Activated T-cell treated with anti-CD3 and anti-CD28 coated beads for 24 hours (primary cell): ENCODE data around the gene RCAN1.
A peak's percentile ranks its signal among the peaks of the same experiment; 100 is the strongest.

Experiments used
- DNase-seq: peaks from one replicate; pipeline ENCODE4 v3.0.0-alpha.2; 2020; ENCODE audit warnings: low read depth

Gene RCAN1

DNA sequence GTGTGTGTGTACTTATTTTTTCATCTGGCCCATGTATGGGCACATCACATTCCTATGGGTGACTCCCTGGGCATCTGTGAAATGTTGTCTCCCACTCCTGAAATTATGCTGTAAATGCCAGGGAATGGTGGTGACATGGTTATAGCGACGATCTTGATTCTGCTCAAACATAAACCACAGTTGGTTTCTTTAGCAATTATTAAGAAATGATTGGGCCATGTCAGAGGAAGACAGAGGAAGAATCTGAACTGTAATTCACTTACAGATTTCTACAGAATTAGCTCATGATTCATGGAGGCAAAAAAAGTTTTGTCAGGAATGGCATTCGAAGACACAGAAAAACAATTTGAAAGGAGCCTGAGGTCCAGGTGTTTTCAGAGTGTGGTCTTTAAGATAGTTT is 77.1 kb downstream of the RCAN1 start:
- DNase-seq = no peak

- no peak for DNase-seq
These were observed 78.1 kb downstream of the RCAN1 start for GRCh38 chr21:34536820-34537219.

GRCh38 chr21:34536311-34536710 is 78.6 kb downstream of the RCAN1 start:
- DNase-seq = no peak

DNA sequence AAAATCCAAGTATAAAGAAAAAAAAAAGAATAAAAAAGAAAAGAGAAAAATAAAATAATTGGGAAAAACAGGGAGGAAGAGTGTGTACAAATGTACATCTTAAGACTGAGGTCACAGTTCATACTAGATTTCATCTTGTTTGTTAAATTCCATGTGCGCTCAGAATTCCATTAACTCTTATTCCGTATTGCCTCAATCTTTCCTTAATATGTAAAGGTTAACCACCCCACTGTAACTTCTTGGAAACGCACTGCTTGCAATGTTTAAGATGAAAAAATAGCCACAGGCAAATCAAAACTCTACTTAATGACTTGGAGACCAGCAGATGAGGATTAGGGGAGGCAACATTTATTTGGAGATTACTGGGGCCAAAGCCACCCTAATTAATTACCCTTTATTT is 79.0 kb downstream of the RCAN1 start:
- DNase-seq = no peak

- DNase-seq = no peak
These were observed 80.4 kb downstream of the RCAN1 start for GRCh38 chr21:34534522-34534921.

DNA sequence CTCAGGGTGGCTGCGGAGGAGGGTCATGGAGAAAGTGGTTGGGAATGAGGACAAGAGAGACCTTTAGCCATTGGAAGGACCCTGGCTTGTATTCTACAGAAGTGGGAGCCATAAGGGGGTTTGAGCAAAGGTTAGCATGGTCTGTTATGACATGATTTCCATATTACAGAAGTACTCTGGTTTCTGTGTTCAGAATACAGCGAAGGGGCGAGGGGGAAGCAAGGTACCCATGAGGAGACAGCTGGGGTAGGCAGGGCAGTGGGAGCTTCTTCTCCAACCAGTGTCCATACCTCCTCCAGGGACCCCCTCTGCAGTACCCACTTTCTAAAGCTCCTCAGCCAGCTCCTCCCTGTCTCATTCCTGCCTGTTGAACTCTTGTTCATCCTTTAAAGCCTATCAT is 81.0 kb downstream of the RCAN1 start:
- no peak for DNase-seq

DNA sequence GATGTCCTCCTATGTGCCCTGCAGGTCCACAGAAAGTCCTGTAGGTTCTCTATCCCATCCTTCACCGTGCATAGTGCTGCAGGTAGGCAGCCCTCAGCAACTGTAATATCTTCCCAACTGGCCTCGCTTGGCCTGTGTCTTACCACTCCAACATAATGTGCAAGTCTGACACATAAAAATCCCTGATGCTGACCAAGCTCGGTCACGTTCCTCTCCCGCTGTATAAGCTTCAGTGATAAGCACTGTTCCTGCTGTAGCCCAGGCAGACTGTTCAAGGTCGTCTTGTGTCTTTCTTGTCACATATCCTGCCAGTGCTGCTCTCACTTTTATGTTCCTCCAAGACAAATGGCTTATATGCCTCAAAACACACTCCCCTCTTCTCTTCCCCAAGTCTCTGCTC is 83.5 kb downstream of the RCAN1 start:
- DNase-seq = no peak

DNA sequence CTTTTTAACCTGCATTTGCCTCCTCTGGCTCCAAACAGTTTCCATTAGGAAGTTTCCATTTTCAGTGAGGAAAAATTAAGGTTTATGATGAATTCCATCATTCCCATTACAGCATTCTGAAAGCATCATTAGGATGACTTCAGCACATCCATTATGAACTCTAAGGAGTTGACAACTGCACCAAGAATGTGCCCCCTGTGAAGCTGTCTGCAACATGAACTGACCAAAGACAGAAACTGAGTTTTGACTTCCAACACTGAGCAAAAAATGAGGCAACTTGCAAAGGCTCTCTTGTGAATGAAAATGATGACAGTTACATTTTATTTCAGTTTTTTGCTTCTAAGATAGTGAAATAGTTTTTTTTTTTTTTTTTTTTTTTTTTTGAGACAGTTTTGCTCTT is 84.7 kb downstream of the RCAN1 start:
- DNase-seq = no peak

GRCh38 chr21:34528131-34528561 is 86.8 kb downstream of the RCAN1 start:
- no peak for DNase-seq

DNA sequence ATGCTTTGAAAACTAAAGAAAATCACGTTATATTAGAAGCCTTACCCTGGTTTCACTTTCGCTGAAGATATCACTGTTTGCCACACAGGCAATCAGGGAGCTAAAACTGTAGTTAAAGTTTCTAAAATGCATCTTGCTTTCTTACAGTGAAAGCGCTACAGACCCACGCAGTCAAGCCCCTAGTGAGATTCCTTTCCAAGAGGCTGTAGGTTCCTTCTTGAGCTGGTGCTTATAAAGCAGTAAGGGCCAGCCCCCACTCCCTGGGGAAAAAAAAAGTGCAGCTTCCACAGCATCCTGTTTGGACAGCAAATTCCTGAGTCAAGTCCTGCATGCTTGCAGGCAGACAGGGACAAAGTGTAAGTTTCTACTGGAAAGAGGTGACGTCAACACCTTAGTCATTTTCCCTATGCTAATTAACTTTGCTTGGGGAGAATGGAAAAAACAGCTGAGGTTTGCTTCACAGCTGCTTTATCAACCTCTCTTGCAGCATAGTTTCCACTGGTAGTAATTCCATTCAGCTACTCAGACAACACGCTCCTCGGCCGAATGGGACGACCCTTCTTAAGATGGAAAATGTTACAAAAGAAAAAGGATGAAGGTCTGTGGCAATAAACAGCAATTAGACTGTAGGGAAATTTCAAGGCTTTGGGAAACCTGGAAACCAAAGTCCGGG is 88.2 kb downstream of the RCAN1 start:
- peak; percentile 34 for DNase-seq

GRCh38 chr21:34526241-34526617 is 88.7 kb downstream of the RCAN1 start:
- DNase-seq = no peak

- no peak for DNase-seq
These were observed 90.0 kb downstream of the RCAN1 start for GRCh38 chr21:34524646-34525601.

DNA sequence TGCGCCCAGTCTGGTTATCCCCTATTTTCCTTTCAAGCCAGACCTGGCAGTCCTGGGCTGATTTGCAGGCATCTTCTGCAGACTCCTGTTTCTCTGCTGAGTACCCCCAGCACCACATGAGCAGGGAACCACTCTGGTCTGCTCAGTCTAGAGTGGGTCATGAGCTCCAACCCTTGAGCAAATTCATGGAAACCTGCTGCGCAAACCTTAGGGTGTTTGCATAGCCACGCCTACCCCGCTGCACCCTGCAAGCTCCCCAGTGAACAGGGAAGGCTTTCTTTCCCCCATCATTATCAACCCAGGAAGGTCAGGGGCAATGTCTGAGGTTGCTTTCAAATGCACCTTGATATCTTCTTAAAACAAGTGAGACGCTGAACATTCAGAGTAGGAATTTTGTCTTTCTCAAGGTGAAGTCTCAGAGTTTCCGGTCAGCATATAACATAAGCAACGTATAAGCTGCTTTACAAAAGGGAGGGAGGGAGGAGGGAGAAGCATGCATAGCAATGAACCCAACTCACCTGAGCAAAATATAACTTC is 91.8 kb downstream of the RCAN1 start:
- DNase-seq = no peak

- DNase-seq = no peak
These were observed 92.6 kb downstream of the RCAN1 start for GRCh38 chr21:34522284-34522683.

DNA sequence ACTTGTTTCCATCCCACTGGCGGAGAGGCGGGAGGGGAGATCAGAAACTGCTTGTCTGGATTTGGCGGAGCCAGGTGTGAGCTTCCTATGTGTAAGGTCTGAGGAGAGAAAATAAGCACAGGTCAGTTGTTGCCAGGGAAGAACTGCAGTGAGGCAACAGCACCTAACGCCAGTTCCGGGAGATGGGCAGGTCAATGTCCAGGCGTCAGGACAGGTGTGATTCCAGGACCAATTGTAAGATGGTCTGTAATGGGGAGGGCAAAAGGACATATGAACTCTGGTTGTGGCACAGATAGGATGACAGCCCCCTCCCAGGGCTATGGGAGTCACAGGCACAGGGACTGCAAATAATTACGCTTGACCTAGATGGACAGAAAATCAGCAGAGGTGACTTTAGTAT is 93.4 kb downstream of the RCAN1 start:
- no peak for DNase-seq

- no peak for DNase-seq
These were observed 94.0 kb downstream of the RCAN1 start for GRCh38 chr21:34520764-34521508.

- no peak for DNase-seq
These were observed 94.6 kb downstream of the RCAN1 start for GRCh38 chr21:34520281-34520680.

DNA sequence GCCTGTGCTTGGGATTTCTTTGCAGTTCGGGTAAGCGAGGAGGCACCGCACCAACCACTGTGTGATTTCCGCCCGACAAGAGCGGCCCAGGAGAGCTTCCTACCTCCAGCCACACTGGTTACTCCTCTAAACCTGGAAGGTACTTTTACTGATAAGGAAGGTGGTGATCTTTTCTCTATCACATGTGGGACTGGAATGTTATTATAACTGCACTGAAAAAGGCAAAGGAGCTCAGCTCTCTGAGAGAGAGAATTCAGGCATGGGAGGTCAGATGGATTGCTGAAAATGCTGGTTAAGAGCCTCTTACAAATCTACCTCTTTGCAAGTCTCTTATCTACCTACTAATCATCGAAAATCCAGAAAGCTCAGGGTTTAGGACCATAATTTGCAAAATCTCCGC is 95.2 kb downstream of the RCAN1 start:
- no peak for DNase-seq

GRCh38 chr21:34519016-34519415 is 95.9 kb downstream of the RCAN1 start:
- no peak for DNase-seq

DNA sequence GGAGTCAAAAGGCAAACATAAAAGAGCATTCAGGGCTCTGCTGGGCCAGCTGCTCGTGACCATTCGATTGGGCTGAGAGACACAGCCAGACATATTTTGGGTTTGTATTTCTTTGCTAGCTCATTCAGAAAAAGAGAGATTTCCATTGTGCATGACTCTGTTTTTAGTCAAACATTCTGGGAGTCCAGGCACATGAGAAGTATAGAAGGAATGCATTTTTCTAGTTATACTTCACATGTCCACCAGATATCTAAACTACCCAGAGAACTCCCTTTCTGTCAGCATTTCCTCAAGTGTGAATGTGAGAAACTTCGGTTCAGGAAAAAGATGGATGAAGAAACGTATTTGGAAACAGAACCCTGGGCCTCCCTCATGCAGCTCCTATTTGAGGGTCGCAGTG is 96.6 kb downstream of the RCAN1 start:
- no peak for DNase-seq

GRCh38 chr21:34517491-34518245 is 97.2 kb downstream of the RCAN1 start:
- no peak for DNase-seq

GRCh38 chr21:34517039-34517438 is 97.9 kb downstream of the RCAN1 start:
- DNase-seq = no peak
